ENCODE results near the gene KCNA2.
A peak's percentile ranks its signal among the peaks of the same experiment; 100 is the strongest.

Gene KCNA2

DNA sequence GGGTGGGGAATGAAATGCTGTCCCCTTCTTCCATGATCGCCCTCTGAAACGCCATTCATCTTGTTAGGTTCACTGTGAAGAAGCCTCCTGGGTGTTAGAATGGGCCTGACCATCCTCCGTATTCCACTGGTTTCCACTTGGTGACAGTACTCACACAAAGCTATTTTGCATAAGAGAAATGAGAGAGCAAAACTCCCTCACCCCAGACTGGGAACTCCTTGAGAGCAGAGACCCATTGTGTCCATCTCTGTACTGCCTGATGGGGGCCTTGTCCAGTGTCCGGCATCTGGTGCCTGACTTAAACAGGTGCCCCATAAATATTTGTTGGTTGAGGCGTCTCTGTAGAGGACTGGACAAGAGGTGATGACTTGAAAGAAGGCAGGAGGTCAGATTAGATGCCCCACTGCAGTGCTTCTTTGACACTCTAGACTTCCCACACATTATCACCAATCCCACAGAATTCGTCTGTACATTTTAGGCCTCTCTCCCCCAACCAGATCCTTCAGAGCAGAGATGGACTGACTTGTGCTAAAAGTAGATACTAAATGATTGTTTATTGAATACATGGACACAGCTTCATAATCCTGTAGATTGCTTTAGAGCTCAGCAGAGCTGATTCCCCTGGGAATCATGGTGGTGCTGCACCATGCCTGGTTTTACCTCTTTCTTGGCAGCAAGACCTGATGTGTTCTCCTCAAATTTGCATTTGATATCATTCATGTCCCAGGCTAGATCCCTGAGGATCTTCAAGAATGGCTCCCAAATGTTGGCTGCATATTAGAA lies 22.4 kb upstream of the KCNA2 start:
- DNase-seq = no peak

DNA sequence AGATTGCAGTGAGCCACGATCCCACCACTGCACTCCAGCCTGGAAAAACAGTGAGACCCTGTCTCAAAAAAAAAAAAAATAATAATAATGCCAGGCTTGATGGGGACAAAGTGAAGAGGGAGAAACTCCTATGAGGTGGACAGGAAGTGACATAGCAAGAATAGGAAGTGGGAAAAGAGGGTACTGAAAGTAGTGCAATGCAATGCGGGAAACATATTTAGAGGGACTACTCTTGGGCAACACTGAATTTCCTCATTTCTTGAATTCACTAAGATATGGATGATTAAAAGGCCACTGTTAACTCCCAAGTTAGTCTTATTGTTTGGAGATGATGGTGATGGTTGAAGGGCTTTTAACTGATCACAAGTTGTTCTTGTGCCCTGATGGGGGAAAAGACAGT lies 21.6 kb upstream of the KCNA2 start:
- DNase-seq = no peak

DNA sequence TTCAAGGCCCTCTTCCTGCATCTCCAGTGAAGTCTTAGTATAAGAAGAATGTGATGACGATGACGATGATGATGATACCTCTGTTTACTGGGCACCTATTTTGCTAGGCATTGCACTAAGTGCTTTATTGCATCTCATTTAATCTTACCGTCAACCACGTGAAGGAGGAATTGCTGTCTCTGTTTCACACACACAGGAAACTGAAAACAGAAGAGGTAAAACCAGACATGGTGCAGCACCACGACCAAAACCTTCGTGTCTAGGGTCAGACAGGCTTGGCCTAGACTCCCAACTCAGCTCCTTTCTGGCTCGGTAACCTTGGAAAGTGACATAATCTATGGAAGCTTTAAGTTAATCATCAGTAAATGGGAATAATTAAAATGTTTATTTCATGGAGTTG lies 20.7 kb upstream of the KCNA2 start:
- DNase-seq = no peak

DNA sequence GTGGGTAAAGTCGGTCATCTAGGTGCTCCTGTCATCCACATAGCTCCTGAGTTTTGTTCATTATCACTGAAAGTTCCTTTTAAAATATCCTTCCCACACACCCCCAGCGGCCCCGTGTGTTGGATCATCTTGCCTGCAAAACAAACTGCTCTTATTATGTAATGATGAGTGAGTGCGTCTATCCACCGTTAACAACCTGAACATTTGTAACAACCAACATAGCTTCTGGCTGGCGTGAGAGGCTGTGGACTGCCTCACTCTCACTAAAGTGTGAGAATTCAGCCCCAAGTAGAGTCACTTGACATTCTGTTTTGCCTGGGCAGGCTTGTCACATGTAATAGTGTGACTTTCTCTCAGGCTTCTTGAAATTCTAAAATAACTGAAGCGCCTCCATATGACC lies 14.5 kb upstream of the KCNA2 start:
- no peak for DNase-seq

DNA sequence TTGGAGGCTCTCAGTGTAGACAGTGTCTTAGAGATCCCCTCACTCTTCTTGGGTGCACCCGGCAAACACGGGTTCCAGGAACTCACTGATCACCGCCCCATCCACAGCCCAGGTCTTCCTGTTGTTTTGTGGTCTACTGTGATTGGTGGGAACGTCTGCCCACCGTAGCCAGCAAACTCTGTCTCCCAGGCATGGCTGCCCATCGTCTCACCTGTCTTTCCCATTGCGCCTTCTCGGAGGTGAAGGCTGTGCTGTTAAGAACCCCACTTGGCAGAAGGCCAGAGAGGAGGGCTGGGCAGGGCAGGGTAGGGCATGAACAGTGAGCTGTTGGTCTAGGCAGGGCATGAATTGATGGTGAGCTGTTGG lies 14.1 kb upstream of the KCNA2 start:
- DNase-seq = no peak

DNA sequence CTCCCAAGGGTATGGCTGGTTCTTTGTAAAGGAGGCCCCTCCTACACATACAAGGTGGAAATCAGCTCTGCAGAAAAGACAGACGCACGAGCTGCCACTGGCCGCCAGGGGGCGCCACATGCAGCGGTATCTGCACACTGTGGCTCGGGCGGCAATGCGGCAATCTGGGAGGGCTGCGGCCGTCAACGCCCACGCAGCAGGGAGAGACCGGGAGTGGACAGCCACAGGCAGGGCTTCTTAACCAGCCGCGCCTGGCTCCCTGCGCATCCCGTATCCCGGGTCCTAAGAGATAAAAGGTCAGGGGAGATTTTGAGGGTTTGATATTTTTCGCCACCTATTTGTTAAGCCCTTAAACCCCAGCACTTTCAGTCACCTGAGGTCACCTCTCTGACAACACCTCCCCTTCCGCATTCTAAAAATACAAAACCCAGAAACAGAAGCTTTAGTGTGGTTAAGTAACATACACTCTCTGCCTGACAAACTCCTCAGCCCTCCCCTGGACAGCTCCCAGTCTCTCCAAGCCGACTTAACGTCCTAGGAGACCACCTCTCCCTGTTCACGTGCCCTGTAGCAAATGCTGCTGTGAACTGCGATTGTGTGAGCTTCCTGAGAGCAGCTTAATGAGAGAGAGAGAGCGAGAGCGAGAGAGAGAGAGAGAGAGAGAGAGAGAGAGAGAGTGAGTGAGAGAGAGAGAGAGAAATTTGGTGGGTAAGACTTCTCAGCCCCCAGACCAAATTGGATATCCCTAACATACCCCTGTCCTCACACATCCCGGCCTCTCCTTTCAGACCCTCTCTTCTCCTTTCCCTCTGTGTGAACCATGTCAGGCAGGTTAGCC lies 13.5 kb upstream of the KCNA2 start:
- DNase-seq = peak; percentile 78

DNA sequence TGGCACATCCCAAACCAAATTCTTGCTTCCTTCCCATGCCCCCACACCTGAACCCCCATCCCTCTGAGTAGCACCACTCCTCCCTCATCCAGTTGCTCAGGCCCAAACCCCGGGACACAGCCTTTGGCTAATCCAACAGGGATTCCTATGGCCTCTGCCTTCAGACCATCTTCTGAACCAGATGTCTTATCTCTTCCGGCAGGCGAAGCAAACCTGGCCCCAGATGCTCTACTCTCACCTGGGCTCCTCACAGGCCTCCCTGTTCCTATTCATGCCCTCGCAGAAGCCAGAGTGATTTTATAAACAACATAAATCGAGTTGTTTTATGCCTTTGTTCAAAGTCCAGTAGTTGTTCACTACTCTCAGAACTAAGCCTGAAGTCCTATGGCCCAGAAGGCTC lies 12.5 kb upstream of the KCNA2 start:
- DNase-seq = no peak

DNA sequence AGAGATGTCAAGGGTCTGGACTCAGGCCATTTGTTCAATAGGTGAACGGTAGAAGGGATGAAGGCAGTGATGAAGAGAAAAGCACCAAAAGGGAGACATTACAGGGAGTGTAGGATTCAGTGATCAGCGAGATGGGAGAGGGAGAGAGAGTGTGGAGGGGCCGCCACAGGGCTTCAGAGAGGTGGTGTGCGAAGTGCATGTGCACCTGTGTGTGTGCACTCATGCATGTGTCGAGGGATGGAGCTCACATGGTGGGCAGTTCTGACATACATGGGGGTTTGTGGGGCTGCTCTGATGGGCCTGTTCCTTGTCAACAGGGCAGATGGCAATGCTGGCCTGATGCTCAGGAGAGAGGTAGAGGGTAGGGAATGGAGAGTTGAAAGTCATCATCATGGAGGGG lies 11.4 kb upstream of the KCNA2 start:
- no peak for DNase-seq

DNA sequence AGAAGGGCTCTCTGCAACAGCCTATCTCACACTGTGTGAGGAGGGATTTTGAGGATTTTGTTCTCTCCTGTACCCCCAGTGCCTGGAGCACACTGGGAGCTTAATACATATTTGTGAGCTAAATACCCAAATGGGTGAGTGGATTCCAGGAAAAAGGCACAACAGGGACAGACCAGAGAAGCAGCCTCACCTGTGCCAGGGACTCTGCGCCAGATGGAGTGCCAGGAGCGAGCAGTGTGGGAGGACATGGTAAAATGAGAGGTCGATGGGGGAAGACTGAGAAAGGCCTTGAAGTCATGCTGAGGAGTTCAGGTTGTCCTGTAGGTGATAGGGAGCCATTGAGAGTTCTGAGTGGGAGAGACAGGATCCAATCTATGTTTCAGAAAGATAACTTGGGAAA lies 11.0 kb upstream of the KCNA2 start:
- DNase-seq = no peak

DNA sequence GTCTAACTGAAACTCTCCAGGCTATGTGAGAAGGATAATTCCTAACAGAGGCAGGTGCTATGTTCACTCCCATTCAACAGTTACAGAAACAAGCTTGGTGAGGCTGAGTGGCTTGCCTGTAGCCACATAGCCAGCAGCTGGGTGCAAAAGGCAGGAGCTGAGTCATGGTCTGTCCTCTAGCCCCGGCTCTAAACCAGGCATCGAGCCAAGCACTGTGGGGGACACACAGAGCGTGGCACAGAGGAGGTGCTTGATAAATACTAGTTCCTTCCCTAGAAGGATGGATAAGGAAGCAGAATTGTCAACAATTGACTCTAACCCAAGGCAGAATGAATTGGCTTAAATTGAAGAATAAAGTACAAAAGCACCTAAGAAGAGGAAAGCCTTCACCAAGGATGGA lies 10.4 kb upstream of the KCNA2 start:
- DNase-seq = no peak

DNA sequence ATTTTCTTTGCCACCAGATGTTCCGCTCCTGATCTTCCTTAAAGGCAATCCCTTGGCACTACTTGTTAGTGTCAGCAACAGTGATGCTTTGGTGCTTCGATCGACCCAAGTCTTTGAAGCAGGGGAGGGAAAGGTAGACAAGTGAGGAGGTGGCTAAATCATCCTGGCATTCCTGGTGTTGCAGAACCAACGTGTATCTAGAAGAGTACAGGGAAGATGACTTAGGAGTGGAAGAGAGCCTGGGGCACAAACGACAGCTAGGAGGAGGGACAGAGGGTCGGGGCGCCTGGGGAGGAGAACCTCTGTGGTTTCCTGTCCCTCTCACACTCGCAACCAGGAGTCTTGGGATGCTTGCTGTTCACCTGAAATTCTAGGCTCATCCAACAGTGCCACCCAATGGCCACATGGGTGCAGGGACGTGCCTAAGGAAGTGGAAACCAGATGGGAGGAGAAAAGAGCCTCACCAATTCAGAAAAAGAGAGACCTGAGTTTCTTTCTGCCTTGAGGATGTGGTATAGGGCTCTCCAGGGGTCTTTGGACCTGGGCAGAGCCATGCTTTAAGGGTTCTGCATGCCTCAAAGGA lies 9.5 kb upstream of the KCNA2 start:
- DNase-seq = no peak

DNA sequence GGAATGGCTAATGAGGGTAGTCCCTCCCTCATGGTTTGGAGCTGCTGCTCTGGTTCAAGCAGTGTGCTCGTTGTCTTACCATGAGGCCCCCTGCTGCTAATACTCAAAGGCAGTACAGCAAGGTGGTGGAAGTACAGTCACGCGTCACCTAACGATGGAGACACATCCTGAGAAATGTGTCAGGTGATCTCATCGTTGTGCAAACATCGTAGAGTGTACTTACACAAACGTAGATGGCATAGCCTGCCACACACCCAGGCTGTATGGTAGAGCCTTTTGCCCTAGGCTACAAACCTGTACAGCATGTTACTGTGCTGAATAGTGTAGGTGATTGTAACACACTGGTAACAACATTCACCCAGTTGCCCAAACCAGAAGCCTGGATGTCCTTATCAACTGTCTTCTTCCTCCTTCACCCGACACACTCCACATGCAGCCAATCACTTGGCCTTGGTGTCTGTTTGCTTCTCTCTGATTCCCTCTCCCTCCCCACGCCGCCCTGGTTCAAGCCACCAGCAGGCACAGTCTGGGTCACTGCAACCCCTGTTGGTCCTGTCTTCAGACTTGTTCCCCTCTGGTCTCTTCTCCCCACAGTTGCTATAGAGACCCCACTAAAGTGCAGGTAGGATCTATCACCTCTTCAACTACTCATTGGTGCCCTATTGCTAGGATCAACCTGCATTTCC lies 6.0 kb upstream of the KCNA2 start:
- no peak for DNase-seq

DNA sequence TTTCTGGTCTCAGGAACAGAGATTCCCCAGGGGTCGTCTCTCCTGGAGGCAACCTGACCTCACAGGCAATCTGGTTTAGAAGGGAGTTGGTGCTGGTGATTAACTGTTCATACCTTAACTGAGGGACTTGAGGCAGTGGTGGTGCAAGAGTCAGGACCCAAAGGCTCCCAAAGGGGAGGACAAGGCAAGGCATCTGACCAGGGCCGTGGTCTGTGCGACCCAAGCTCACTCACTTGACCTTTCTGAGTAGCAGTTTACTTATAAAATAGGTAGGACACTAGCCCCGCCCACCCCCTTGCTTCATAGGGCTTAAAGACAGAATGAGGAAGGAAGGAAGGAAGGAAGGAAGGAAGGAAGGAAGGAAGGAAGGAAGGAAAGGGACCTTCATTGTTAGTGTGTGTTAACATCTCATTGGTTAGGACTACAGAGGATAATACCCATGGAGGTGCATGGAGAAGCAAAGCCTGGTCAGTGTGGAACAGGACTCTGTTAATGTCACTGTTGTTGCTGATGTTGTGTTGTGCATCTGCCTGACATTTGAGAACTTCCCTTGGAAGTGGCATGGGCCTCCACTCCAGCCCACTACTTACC lies 4.6 kb upstream of the KCNA2 start:
- DNase-seq = no peak

DNA sequence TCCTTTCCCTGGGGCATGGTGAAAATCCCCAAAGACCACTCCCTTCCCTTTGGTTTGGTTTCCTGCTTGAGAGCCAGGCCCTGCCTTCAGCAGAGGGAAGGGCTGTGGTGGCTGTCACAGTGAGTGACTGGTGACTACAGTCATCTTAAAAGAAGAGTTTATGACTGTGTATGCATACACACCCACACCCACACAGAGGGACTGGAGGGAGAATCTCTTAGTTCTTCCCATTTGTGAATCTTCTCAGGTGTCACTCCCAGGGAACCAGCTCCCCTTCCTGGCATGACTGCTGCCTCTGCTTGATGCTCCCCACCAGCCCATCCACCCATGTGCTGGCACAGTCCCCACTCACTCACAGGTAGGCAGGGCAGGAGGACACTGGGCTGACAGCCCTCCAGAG lies 3.9 kb upstream of the KCNA2 start:
- no peak for DNase-seq

DNA sequence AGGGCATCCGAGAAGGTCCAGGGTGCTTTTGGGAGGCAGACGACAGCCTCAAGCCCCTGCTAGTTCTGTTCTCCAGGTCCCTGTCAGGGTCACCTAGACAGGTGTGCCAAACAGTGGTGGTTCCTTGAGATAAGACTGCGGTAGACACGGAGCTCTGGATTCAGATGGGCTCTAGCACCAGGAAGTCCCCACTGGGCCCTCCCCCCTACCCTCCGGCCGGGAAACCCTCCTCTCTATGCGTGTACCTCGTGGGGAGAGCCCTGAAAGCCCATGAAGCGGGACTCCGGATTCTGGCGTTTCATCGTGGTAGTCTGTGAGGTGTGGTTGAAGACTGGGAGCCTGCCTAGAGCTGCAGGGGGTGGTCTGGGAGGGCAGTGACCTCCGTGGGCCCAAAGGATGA lies 2.1 kb upstream of the KCNA2 start:
- no peak for DNase-seq

DNA sequence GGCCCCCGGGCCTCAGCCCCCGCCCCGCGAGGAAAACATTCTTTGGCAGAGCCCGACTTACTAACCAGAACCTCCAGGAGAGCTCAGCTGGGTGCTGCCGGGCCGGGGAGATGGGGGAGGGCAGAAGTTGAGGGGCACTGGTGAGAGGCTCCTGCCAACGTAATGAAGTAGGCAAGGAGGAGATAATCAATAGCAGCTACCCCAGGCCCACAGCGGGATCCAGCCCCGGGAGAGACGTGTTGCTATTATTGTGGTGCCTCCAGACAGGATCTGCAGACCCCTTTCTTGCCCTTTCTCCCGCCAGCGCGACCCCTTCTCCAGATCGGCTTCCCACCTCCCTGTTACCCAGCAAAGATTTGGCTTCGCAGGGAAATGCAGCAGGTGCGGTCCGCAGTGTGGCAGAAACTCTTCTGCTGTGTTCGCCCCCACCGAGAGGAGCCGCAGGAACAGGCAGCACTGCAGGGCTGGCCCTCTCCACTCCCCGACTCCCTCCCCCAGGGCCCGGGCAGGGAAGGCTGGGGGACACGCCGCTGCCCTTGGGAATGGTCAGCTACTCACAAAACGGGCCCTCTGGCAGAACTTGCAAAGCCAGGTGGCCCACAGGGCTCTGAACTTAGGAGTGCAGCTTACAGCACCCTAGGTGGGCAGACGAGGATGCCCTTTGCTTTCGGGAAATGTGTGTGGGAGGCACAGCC lies 1.5 kb upstream of the KCNA2 start:
- no peak for DNase-seq

DNA sequence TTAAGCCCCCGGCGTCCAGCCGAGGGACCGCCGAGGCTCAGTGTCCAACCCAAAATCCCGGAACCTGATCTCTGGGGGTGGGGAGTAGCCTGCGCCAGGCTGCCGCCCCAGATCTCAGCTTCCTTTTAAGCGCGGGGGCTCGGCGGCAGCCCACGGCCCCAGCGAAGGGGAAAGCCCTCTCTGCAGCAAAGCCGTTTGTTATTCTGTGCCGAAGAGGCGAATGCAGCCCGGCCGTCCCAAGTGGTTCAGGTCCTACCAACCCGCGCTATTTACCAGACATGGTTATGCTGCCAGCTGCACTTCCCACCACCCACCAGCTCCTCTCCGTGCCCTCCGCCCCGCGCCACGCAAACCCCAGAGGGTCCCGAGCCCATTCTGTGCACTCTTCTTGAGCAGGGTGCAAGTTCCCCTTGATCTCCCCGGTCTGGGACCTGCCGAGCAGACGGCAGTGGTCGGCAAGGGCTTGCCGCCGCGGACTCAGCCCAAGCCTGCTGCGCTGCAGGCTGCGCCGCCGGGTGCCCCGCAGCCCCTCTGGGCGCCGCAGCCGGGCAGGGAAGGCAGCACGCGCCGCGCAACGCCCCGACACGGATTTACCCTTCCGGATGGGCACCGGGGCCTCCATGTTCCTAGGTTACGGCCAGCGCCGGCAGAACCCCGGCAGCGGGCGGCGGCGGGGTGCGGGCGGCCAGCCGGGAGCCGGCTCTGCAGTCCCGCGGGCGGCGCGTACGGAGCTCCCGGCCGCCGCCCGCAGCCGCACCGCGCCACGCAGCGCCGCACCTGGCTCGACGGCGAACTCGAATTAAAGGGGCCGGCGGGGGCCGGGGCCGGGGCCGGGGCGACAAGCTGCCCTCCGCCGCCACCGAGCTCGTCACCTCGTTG lies 738 bp upstream of the KCNA2 start:
- no peak for DNase-seq

DNA sequence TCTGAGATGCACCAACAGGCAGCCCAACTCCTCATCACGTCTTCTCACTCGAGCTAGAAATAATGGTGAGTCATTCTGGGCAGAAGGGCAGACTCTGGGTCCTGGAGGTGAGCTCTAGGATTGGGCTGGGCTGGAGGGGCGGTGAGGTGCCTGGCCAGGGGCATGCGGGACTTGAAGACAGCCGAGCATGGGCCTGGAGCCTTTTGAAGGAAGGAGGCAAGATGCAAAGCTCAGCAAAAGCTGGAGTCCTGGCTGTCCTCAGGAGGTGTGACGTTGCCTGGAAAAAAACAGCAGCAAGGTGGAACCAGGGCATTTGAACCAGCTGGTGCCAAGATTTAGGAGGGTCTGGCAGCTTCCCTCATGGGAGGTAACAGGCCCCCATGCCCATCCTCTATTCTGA lies 712 bp downstream of the KCNA2 start:
- DNase-seq = no peak

DNA sequence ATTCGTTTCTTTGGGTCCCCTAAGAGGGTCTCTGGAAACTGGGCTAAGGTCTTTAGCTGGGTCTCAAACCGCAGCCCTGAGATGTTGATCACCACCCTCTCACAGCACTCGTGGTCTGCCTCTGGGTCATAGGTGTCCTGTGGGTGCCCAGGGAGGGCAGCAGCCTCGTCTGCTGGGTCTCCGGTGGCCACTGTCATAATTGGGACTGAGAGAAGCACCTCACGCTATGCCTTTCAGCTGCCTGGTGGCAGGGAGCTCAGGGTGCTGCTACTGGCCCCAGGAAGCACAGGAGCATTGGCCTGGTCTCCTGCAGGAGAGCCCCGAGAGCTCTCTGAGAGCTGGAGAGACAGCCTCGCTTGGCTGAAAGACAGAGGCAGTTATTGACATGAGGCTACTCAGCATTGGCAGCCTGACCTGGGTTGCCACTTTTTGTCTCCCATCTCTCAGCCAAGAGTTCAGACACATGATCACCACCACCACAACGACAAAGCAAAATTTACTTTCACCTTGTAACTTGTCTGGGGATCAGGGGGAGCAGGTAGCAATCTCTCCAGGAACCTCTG lies 1.5 kb downstream of the KCNA2 start:
- DNase-seq = no peak

DNA sequence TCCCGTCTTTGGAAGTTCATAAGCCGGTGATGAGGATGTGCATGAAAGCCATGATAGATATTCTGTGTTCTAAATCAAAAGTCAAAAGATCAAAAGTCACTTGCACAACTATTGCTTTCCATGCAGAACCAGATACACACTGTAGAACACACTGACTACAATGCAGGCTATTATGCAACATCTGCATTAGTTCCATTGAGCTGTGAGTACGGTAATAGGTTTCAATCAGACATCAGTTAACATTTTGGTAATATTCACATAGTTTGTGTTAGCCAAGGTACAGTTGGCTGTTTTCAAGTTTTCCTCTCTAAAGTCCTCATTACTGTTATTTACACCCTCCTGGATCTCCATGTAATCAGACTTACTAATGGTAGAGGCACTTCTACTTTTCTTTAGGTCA lies 3.1 kb downstream of the KCNA2 start:
- DNase-seq = no peak

DNA sequence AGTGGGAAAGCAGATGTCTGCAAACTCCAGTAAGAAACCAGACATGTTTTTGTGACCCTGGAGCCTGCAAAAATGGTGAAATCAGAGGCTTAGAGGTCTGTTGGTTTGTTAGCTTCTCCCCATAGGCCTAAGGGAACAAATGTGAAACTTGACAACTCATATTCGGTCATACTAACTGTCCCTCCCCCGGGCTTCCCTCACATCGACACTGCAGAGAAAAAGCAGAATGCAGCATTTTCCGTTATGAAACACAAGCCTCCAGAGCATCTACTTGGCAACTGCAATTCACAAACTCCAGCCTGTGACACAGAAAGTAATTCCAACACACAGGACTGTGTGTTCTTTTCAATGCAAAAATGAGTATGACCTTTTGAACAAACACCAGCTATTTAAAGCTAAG lies 3.7 kb downstream of the KCNA2 start:
- DNase-seq = no peak

Data from activated gamma-delta T cell (primary cell).